Stimulated activated CD8-positive, alpha-beta memory T cell treated with anti-CD3 and anti-CD28 coated beads, Interleukin-12 subunit alpha, Interleukin-12 subunit beta, amount 100 ng/mL, for 24 hours (primary cell): Measurements from ENCODE around the gene KLF4.

Experiments used
- DNase-seq: peaks from one replicate; pipeline ENCODE4 v3.0.0-alpha.2; 2020; ENCODE audit errors: extremely low read depth

Gene KLF4

GRCh38 chr9:107447834-107448233 is 41.7 kb downstream of the KLF4 start:
- no peak for DNase-seq

GRCh38 chr9:107447081-107447480 is 42.5 kb downstream of the KLF4 start:
- no peak for DNase-seq

DNA sequence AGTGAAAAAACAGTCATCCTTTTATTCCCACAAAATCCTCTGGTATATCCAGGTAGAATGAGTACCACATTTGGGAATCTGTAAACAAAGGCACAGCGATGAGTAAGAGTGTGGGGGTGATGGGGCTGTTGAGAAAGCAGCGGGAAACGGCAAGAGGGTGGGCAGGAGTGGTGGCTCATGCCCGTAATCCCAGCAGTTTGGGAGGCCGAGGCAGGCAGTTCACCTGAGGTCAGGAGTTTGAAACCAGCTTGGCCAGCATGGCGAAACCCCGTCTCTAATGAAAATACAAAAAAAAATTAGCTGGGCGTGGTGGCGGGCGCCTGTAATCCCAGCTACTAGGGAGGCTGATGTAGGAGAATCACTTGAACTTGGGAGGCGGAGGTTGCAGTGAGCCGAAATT is 43.1 kb downstream of the KLF4 start:
- DNase-seq = no peak

GRCh38 chr9:107443786-107444185 is 45.8 kb downstream of the KLF4 start:
- no peak for DNase-seq

DNA sequence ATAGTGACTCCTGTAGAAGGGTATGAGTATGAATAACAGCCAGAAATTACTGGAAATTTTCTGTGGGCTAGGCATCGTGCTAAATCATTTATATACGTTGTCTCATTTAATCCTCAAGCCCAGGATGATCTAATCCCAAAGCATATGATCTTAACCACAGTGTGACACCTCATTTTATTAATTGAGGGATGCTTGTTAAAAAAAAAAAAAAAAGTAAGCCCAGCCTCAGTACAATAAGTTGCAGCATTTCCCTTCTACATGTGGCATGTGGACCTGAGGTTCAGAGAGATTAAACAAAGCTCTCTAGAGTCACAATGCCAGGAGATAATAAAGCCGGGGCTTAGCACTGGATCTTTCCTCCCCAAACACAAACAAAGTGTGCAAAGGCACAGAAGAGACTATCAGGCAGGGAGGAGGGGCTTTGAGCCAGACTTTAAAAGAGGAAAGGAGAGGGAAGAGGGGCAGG is 49.5 kb downstream of the KLF4 start:
- DNase-seq = no peak

DNA sequence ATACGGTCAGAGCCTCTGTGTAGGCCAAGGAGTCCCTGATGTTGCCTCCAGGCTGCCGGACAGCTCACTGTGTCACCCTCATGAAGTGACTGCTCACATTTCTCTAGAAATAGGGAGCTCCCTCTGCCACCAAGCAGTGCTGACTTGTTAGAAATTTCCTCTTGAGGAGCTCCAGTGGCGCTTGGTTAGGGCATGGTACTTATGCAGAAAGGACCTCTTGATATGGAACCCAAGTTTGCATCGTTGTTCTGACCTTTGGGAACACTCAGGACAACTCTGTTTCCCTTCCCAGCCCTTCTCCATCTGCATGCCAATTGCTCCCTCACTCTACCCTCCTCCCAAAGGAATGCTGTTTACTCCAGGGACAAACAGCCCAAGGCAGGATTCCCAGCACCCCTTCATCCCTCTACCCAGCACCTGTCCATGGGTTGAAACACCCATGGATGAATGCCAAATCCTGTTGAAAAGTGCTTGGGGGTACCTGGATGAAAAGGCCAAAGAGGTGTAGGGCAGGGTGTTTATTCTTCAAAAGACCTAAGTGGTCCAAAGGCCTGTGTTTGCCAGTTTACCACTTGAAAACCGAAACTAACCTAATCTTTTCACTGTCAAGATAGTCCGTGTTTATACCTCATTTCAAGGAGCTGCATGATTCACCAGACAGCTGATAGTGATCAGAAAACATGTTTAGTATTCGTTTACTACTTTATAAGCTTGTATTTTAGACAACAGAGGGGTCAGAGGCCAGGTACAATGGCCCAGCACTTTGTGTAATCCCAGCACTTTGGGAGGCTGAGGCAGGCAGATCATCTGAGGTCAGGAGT is 51.1 kb downstream of the KLF4 start:
- no peak for DNase-seq

- DNase-seq = no peak
These were observed 51.9 kb downstream of the KLF4 start for GRCh38 chr9:107437716-107438115.

DNA sequence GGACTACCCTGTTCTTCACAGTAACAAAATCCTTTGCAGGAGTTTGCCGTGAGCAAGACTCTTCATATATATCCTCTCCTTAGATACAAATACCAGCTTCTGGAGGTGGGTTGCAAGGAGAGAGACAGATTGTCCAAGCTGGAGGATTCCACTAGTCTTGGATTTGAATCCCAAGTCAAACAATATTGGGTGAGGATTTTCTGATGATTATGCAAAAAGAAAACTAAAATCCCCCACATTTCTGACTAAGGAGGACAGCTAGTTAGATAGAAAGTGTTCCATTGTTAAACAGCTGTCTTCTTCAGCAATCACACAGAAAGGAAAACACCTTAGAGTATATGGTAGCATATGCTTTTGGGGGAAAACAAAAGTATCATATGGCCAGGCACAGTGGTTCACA is 54.2 kb downstream of the KLF4 start:
- DNase-seq = no peak
